Measurements from ENCODE around the gene NOL12.

GRCh38 chr22:37638391-37639069 lies 47.6 kb upstream of the NOL12 start:
- TF ChIP-seq CTCF (IDR thresholded peaks at IDR 0.05; ENCODE audit: insufficient read depth, low read length) = no peak
- TF ChIP-seq POLR2AphosphoS5 (IDR thresholded peaks at IDR 0.05; ENCODE audit: low read depth) = no peak
- no peak for TF ChIP-seq GABPA (IDR thresholded peaks at IDR 0.05; ENCODE audit: low read depth)
